ENCODE data around the gene MLN. TPM values are rescaled to one million over a fixed set of nuclear protein-coding genes. Genes with fewer than 3 reads are reported as not detected.
A peak's percentile ranks its signal among the peaks of the same experiment; 100 is the strongest.

The MLN gene
- total RNA-seq, 1 donor from 2014 or later, result not detected

DNA sequence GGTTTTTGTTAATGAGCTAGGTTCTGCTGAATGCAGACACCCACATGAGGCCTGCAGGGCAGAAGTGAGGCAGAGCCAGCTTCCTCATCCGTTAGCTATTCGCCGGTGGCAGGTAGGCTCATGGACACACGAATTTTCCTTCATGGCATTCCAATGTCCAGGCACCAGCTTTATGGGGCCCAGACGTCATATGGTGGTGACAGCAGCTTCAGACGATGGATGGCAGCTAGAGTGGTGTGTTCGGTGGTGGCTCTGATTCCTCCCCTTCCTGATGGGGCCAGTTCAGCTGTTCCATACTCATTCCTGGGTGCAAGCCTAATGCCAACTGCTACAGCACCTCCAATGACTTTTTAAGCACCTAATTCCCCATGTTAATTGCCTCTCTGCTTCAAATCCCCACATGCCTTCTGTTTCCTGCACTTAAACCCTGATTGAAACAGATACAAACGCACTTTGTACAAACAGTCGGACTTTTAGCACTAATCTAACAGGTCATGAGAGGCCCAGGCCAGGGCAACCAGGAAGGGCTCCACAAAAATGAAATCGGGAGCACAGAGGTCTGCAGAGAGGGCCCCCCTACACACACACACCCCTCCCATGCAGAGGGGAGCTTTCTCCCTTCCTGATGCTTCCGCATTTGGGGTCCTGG, 35.7 kb upstream of the MLN start:
- FAIRE-seq, result no peak
- Histone ChIP-seq H3K36me3 (ENCODE audit: control insufficient read depth, insufficient read depth, low read length) (no peaks in the 10 kb centered on the region), H3K4me3 (ENCODE audit: low read depth, low read length) (no peak overlapping the region), H3K27me3 (ENCODE audit: control insufficient read depth, insufficient read depth, low read length) (no peaks in the 10 kb centered on the region)
- TF ChIP-seq, protein P1, sequence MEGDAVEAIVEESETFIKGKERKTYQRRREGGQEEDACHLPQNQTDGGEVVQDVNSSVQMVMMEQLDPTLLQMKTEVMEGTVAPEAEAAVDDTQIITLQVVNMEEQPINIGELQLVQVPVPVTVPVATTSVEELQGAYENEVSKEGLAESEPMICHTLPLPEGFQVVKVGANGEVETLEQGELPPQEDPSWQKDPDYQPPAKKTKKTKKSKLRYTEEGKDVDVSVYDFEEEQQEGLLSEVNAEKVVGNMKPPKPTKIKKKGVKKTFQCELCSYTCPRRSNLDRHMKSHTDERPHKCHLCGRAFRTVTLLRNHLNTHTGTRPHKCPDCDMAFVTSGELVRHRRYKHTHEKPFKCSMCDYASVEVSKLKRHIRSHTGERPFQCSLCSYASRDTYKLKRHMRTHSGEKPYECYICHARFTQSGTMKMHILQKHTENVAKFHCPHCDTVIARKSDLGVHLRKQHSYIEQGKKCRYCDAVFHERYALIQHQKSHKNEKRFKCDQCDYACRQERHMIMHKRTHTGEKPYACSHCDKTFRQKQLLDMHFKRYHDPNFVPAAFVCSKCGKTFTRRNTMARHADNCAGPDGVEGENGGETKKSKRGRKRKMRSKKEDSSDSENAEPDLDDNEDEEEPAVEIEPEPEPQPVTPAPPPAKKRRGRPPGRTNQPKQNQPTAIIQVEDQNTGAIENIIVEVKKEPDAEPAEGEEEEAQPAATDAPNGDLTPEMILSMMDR (IDR thresholded peaks at IDR 0.05; ENCODE audit: insufficient read depth, low read length, severe bottlenecking), result no peak
- peak; percentile 56 for DNase-seq (ENCODE audit: low read depth)

DNA sequence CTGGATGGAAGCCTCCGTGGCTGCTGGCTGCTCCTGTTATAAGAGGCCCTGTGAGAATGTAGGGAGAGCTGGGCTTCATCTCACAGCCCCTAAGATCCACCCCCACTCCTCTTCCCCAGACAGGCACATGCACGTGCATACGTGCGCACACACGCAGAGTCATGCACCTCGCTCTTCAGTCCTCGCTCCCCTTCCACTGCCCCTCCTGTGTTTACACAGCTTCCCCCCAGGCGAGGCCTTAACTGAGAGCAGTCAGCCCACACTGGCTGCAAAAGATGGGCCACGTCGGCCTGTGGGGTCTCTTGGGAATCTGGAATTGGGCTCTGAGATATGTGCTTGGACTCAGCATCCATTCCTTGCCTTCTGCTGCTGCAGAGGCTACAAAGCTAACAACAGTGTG, 35.2 kb upstream of the MLN start:
- Histone ChIP-seq H3K36me3 (ENCODE audit: control insufficient read depth, insufficient read depth, low read length) (no peaks in the 10 kb centered on the region), H3K27me3 (ENCODE audit: control insufficient read depth, insufficient read depth, low read length) (no peaks in the 10 kb centered on the region), H3K4me3 (ENCODE audit: low read depth, low read length) (no peak overlapping the region)
- DNase-seq (ENCODE audit: low read depth) (peak; percentile 57), FAIRE-seq (no peak)
- TF ChIP-seq, protein P1 (IDR thresholded peaks at IDR 0.05; ENCODE audit: insufficient read depth, low read length, severe bottlenecking), result no peak

DNA sequence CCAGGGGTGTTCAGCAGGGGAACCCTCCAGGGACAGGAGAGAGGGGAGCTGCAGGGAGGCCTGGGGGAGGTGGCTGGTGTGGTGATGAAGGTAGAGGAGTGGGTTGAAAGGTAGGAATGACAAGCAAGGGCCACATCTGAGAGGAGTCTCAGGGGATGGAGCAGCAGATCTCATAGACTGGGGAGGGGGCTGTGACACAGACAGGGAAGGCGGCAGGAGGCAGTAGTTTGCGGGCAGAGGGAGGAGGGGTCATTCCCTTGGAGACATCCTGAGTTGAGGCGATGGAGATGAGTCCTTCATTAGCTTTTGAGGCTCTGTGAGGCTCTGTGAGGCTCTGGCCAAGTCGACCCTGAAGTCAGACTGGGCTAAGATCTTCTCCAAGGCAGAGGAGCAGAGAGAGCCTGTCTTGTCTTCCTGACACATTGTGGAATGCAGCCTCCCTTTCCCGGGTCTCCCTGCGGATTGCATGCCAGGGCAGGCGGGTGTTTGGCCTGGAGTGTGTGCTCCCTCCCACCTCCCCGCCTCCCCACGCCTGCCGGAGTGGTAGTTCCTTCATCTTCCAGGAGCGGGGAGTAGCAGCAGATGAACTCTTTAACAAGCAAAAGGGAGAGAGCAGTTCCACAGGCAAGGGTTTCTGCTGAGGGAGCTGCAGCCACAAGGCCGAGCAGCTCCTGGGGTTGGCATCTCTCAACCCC, 34.3 kb upstream of the MLN start:
- FAIRE-seq, result no peak
- TF ChIP-seq, protein P1 (IDR thresholded peaks at IDR 0.05; ENCODE audit: insufficient read depth, low read length, severe bottlenecking), result no peak
- Histone ChIP-seq H3K36me3 (ENCODE audit: control insufficient read depth, insufficient read depth, low read length) (no peaks in the 10 kb centered on the region), H3K27me3 (ENCODE audit: control insufficient read depth, insufficient read depth, low read length) (no peaks in the 10 kb centered on the region), H3K4me3 (ENCODE audit: low read depth, low read length) (no peak overlapping the region)
- peak; percentile 64 for DNase-seq (ENCODE audit: low read depth)

DNA sequence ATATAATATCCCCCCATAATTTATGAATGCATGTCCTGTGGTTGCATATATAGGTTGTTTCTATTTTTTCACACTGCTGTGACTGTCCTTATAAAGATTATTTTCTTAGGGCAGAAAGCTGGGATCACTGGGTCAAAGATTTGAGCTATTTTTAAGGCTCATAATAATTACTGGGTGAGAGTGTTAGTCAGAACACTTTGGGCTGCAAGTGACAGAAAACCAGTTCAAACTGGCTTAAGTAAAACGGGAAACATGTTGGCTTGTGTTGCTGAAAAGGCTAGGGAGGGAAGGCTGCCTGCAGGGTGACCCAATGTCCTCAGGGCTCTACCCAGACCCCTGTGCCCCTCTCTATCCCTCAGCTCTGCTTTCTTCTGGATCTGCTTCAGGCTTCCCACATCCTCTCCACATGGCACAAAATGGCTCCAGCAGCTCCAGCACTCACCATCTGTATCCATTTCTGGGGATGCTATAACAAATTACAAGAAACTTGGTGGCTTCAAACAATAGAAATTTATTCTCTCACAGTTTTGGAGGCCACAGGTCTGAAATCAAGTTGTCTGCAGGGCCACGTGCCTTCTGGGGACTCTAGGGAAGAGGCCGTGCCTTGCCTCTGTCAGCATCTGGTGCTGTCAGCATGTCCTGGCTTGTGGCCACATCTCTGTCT, 33.1 kb upstream of the MLN start:
- H3K4me3 ChIP-seq (ENCODE audit: low read depth, low read length), result no peak overlapping the region
- FAIRE-seq (no peak), DNase-seq (ENCODE audit: low read depth) (no peak)
- no peaks in the 10 kb centered on the region for H3K27me3 ChIP-seq (ENCODE audit: control insufficient read depth, insufficient read depth, low read length)
- TF ChIP-seq, protein P1 (IDR thresholded peaks at IDR 0.05; ENCODE audit: insufficient read depth, low read length, severe bottlenecking), result no peak
- no peaks in the 10 kb centered on the region for H3K36me3 ChIP-seq (ENCODE audit: control insufficient read depth, insufficient read depth, low read length)

DNA sequence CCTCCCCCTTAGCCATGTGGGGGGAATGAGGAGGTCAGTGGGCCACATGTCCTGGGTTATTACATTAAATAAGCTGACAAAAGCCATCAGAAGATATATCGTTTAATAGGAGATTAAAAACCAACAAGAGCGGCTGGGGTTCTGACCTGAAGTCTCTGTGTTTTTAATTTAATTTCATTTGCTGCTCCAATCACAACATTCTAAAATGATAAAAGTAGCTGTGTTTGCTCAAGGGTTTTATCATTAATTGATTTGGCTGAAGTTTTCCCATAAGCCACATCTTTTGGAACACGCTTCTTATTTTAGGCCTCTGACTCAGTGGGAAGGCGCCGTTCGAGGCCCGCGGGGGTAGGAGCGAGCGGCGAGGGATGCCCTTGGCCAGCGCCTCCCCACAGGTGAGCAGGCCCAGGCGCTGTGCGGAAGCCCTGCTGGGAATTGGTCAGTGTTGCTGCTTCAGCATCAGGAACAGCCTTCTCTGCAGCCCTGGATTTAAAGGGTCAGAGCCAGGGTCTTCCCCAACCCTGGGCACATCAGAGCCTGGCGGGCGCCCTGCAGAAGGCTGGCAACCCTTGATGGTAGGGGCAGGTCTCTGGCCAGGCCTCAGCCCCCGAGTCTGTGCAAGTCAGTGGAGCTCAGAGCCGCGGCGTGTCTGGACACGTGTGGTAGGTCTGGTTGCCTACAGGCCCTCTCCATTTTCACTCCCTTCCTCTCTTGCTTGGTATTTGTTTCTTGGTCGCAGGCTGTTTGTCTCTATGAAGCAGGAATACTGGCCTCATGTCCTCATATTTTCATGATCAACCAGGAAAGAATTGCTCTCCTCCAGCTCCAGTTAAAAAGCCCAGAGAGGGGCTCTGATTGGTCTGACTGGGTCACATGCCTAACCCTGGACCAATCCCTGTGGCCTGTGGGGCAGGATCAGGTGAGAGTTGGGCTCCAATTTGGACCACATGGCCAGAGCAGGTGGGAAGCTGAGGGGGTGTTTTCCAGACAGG, 30.9 kb upstream of the MLN start:
- Histone ChIP-seq H3K36me3 (ENCODE audit: control insufficient read depth, insufficient read depth, low read length) (no peaks in the 10 kb centered on the region), H3K27me3 (ENCODE audit: control insufficient read depth, insufficient read depth, low read length) (peaks cover 3% of the 10 kb centered on the region), H3K4me3 (ENCODE audit: low read depth, low read length) (no peak overlapping the region)
- DNase-seq (ENCODE audit: low read depth) (peak; percentile 60), FAIRE-seq (no peak)
- TF ChIP-seq, protein P1 (IDR thresholded peaks at IDR 0.05; ENCODE audit: insufficient read depth, low read length, severe bottlenecking), result no peak
